Epithelial cell of esophagus (primary cell): ENCODE data around the gene PRPSAP1.

Experiments used
- DNase-seq: peaks from one replicate; pipeline ENCODE4 v3.0.0; 2010; ENCODE audit warnings: low read depth
- H3K4me3 ChIP-seq: 2 replicates; pipeline ENCODE4 v1.5.1; 2011; ENCODE audit warnings: mild to moderate bottlenecking, low read length, control low read depth
- TF ChIP-seq, protein P1 (sequence below): IDR thresholded peaks from 2 replicates; pipeline ENCODE4 v1.5.1; 2011; ENCODE audit warnings: low read depth, mild to moderate bottlenecking, low read length, control low read depth, inconsistent platforms; ENCODE audit not compliant: insufficient read depth; ENCODE audit errors: missing control alignments

Gene PRPSAP1

GRCh38 chr17:76382351-76382802 lies 28.7 kb upstream of the PRPSAP1 start:
- TF ChIP-seq, protein P1, sequence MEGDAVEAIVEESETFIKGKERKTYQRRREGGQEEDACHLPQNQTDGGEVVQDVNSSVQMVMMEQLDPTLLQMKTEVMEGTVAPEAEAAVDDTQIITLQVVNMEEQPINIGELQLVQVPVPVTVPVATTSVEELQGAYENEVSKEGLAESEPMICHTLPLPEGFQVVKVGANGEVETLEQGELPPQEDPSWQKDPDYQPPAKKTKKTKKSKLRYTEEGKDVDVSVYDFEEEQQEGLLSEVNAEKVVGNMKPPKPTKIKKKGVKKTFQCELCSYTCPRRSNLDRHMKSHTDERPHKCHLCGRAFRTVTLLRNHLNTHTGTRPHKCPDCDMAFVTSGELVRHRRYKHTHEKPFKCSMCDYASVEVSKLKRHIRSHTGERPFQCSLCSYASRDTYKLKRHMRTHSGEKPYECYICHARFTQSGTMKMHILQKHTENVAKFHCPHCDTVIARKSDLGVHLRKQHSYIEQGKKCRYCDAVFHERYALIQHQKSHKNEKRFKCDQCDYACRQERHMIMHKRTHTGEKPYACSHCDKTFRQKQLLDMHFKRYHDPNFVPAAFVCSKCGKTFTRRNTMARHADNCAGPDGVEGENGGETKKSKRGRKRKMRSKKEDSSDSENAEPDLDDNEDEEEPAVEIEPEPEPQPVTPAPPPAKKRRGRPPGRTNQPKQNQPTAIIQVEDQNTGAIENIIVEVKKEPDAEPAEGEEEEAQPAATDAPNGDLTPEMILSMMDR, result no peak
- DNase-seq, result peak; percentile 74
- peak overlapping the region; percentile 62 for H3K4me3 ChIP-seq

DNA sequence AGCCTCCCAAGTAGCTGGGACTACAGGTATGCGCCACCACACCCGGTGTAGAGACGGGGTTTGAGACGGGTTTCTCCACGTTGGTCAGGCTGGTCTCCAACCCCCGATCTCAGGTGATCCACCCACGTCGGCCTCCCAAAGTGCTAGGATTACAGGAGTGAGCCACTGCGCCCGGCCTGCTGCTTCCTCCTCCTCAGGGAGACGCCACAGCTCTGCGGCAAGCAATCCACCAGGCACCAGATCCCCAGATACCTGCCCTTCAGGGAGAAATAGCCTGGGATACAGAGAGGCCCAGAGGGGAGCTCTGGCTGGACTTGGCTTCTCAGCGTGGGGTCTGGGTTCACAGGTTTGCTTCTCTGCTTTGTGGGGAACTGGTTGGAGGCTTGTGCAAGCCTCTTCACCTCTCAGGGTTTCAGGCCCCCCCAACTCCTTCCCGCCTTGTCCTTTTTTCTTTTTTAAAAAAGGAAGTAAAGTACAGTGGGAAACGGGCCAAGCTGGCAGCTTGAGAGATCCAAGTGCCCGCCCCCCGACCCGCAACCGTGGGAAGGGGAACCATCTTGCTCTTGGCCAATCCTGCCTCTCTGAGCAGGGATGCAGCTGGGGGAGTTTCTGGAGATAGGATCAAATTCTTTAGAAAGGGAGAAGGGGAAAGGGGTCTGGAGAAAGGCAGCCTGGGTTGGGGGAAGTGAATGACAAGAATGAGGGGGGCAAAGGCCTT lies 28.1 kb upstream of the PRPSAP1 start:
- TF ChIP-seq, protein P1, result no peak
- H3K4me3 ChIP-seq, result no peak overlapping the region
- no peak for DNase-seq

- no peak overlapping the region for H3K4me3 ChIP-seq
- TF ChIP-seq, protein P1, result no peak
- peak; percentile 1 for DNase-seq
Measured at GRCh38 chr17:76379646-76380376, 26.1 kb upstream of the PRPSAP1 start.

GRCh38 chr17:76379275-76379641 lies 25.5 kb upstream of the PRPSAP1 start:
- H3K4me3 ChIP-seq, result no peak overlapping the region
- DNase-seq, result no peak
- TF ChIP-seq, protein P1, result no peak

DNA sequence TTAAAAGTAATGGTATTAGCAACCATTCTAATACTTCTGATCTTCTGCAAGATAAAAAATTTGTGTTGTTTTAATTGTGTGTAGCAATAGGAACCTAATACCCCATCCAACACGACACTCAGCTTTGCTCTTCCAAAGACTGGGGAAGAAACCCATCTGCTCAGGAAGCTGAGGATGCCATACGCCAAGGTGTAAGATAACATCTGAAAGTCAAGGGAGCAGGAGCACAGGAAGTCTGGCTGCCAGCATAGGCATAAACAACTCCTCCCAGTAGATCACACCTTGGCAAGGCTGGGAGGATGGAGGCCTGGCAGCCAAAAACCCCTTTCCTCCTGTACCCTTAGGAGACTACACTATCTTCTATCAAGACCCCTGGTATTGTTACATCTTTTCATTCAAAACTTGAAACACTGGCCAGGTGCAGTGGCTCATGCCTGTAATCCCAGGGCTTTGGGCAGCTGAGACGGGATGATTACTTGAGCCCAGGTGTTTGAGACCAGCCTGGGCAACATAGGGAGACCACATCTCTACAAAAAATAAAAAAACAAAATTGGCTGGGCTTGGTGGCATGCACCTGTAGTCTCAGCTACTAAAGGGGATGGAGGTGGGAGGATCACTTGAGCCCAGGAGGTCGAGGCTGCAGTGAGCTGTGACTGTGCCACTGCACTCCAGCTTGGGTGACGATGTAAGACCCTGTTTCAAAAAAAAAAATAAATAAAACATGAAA lies 25.0 kb upstream of the PRPSAP1 start:
- DNase-seq, result no peak
- no peak overlapping the region for H3K4me3 ChIP-seq
- TF ChIP-seq, protein P1, result no peak

DNA sequence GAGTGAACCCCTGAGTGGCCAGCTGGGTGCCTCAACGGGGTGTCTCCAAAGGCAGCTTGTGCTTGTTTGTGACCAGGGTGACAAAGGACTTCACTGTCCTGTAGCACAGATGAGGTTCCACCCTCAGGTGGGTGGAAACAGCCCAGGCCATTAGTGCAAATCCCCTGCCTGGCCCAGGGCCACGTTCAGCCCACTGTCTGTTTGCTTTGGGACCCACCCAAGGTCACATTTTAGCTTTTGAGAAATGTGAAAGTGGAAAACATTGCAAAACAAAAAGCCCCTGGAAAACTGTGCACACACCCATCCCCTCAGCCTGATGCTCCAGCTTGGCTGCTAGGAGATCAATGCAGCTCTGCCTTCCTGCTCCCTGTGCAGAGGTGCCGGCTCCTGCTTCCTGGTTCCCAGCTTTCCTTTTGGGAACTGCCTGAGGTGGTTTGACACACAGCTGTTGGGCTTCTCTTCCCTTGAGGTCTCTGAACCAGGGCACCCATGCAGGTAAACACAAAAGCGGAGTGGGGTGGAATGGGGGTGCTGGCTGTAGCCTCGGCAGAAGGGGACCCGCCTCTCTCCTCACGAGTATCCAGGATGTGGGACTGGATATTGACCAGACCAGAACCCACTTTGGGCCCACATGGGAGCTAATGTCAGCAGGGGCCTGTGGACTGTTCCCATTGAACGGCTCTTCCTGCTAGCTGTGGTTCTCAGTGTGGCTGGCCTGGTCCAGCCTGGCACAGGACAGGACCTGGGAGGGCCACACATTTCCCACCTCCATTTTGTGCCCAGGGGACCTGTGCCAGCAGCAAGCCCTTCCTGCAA lies 22.8 kb upstream of the PRPSAP1 start:
- DNase-seq, result no peak
- H3K4me3 ChIP-seq, result no peak overlapping the region
- TF ChIP-seq, protein P1, result no peak
